Kidney (tissue), 14 donors: ENCODE measurements around the gene MOGAT1. TPM values are rescaled to one million over a fixed set of nuclear protein-coding genes. Genes with fewer than 3 reads are reported as not detected.

Source experiments
- DNase-seq, 5 donors: peaks; one replicate each; pipeline ENCODE4 v3.0.0-alpha.2; 2013 to 2020
- FAIRE-seq: peaks from 2 replicates; lab custom pipeline; 2012; peaks lifted over from hg19 to GRCh38; lab: Jason Lieb, UNC
- H3K27ac ChIP-seq, 2 donors: one replicate each; pipeline ENCODE4 v1.7.0; 2013; ENCODE audit warnings: low read depth in 2 of 2, low read length in 2 of 2, inconsistent platforms in 1 of 2
- H3K27me3 ChIP-seq: one replicate; pipeline ENCODE4 v1.7.1; 2013; ENCODE audit warnings: low read length, inconsistent platforms; ENCODE audit not compliant: control insufficient read depth, insufficient read depth
- H3K36me3 ChIP-seq, 3 donors: one replicate each; pipeline versions ENCODE4 v1.7.0 to v1.7.1; 2013; ENCODE audit warnings: low read length in 3 of 3, control low read depth in 1 of 3, inconsistent platforms in 1 of 3; ENCODE audit not compliant: insufficient read depth in 3 of 3, control insufficient read depth in 2 of 3
- H3K4me1 ChIP-seq, 3 donors: one replicate each; pipeline versions ENCODE4 v1.7.0 to v1.7.1; 2013; ENCODE audit warnings: low read length in 3 of 3, inconsistent platforms in 1 of 3, low read depth in 1 of 3; ENCODE audit not compliant: control insufficient read depth in 2 of 3, insufficient read depth in 2 of 3
- H3K4me3 ChIP-seq, 3 donors: one replicate each; pipeline versions ENCODE4 v1.7.0 to v1.8.1; 2013; ENCODE audit warnings: low read length in 3 of 3, control low read depth in 1 of 3, inconsistent platforms in 1 of 3
- H3K9ac ChIP-seq, 3 donors: one replicate each; pipeline versions ENCODE4 v1.7.0 to v1.7.1; 2013; ENCODE audit warnings: low read length in 3 of 3, control low read depth in 1 of 3, inconsistent platforms in 1 of 3
- H3K9me3 ChIP-seq, 3 donors: one replicate each; pipeline versions ENCODE4 v1.7.0 to v1.7.1; 2013; ENCODE audit warnings: low read length in 3 of 3, control low read depth in 1 of 3, inconsistent platforms in 1 of 3; ENCODE audit not compliant: control insufficient read depth in 2 of 3, insufficient read depth in 1 of 3
- CTCF ChIP-seq: IDR thresholded peaks from 3 replicates; pipeline ENCODE4 v1.5.1; 2012; ENCODE audit warnings: mild to moderate bottlenecking, moderate library complexity, borderline replicate concordance; ENCODE audit not compliant: insufficient read depth; ENCODE audit errors: extremely low read depth
- intact Hi-C: fragments of 100-400 bp; cut with DNase I; formaldehyde crosslinking; loops from one replicate; pipeline ENCODE4 v1.11.1; 2022
- polyA plus RNA-seq: library from polyadenylated mRNA; stranded (reverse); fragments of 350-450 nt; fragmentation: Illumina TruSeq; extraction: RNeasy Lipid Tissue Mini Kit (QIAGEN cat#74804); gene quantifications from one replicate; pipeline ENCODE4 v1.2.3, GENCODE V29; 2014; ENCODE audit warnings: low read depth, low replicate concordance; ENCODE audit not compliant: insufficient read depth
- total RNA-seq: library from RNA; stranded (reverse); fragmentation: NEBNext Ultra II Directional; extraction: Animal tissue kit (Norgen Biotek cat#: 25700); gene quantifications from one replicate; pipeline ENCODE4 v1.2.1, GENCODE V29; 2021
- donor health status: control.
- donor health status: control.
- donor health status: control.
- donor health status: control.
- donor health status: control.
- donor health status: DM: yes; HTN: yes; CAD: no.
- donor health status: Normal renal cell carcinoma (clear cell type).

Gene MOGAT1
- total and polyA plus RNA-seq, 2 donors from 2014 or later = not detected

GRCh38 chr2:222641336-222641735 lies 30.1 kb upstream of the MOGAT1 start:
- H3K36me3 ChIP-seq = peaks cover 4 to 10% (median 6%) of the 10 kb centered on the region in 3 donors
- no peaks in the 10 kb centered on the region for H3K4me1 ChIP-seq
- FAIRE-seq (no peak), DNase-seq (no peak)
- no peak for TF ChIP-seq CTCF
- no peak overlapping the region for H3K9ac ChIP-seq
- no peaks in the 10 kb centered on the region for H3K9me3 ChIP-seq
- no peak overlapping the region for H3K4me3 ChIP-seq
- no peak overlapping the region for H3K27ac ChIP-seq
- intact Hi-C loops = no loop called here
- H3K27me3 ChIP-seq = no peaks in the 10 kb centered on the region

GRCh38 chr2:222643134-222643533 lies 28.3 kb upstream of the MOGAT1 start:
- DNase-seq = no peak
- Histone ChIP-seq H3K36me3 (peaks cover 4 to 10% (median 7%) of the 10 kb centered on the region in 3 donors), H3K4me1 (no peaks in the 10 kb centered on the region), H3K27ac (no peak overlapping the region), H3K9me3 (no peaks in the 10 kb centered on the region), H3K4me3 (no peak overlapping the region), H3K9ac (no peak overlapping the region), H3K27me3 (no peaks in the 10 kb centered on the region)
- no peak for TF ChIP-seq CTCF
- intact Hi-C loops = no loop called here
- FAIRE-seq = no peak

GRCh38 chr2:222646008-222646407 lies 25.4 kb upstream of the MOGAT1 start:
- no peak for TF ChIP-seq CTCF
- DNase-seq (no peak), FAIRE-seq (no peak)
- H3K4me3 ChIP-seq = no peak overlapping the region
- peaks cover 3 to 10% (median 8%) of the 10 kb centered on the region in 3 donors for H3K36me3 ChIP-seq
- intact Hi-C loops = no loop called here
- H3K27ac ChIP-seq = no peak overlapping the region
- no peaks in the 10 kb centered on the region for H3K9me3 ChIP-seq
- no peaks in the 10 kb centered on the region for H3K27me3 ChIP-seq
- H3K9ac ChIP-seq = no peak overlapping the region
- H3K4me1 ChIP-seq = no peaks in the 10 kb centered on the region

GRCh38 chr2:222649801-222650200 lies 21.7 kb upstream of the MOGAT1 start:
- H3K27me3 ChIP-seq = no peaks in the 10 kb centered on the region
- no peak overlapping the region for H3K27ac ChIP-seq
- FAIRE-seq = no peak
- H3K9me3 ChIP-seq = no peaks in the 10 kb centered on the region
- H3K9ac ChIP-seq = no peak overlapping the region
- peaks cover 3 to 8% (median 4%) of the 10 kb centered on the region in 3 donors for H3K36me3 ChIP-seq
- intact Hi-C loops = no loop called here
- no peak for DNase-seq
- peaks cover 0 to 7% (median 0%) of the 10 kb centered on the region in 3 donors for H3K4me1 ChIP-seq
- no peak overlapping the region for H3K4me3 ChIP-seq
- TF ChIP-seq CTCF = no peak
